ENCODE results near the gene TCHHL1. TPM values are rescaled to one million over a fixed set of nuclear protein-coding genes. Genes with fewer than 3 reads are reported as not detected.
A peak's percentile ranks its signal among the peaks of the same experiment; 100 is the strongest.

Gene TCHHL1
- total RNA-seq, 1 experiment from 2014 or later: not detected

GRCh38 chr1:152109998-152110294 lies 21.1 kb upstream of the TCHHL1 start:
- no CpG with 5 or more reads among the region's 15 CpGs for WGBS (ENCODE audit: extremely low coverage, insufficient read length, low lambda C conversion rate)
- no peak overlapping the region for H2AFZ ChIP-seq (ENCODE audit: low read length)
- Mint-ChIP-seq H3K4me1 (no peaks in the 10 kb centered on the region), H3K9me3 (peaks cover 12 to 17% of the 10 kb centered on the region in 2 experiments), H3K4me3 (no peak overlapping the region), H3K27ac (no peak overlapping the region), H3K36me3 (ENCODE audit: insufficient read depth in 1 of 3, low read depth in 3 of 3) (peaks cover 0 to 12% (median 3%) of the 10 kb centered on the region in 3 experiments; a peak in 4 of 7 replicates), H3K27me3 (ENCODE audit: low read depth) (peaks cover 4% of the 10 kb centered on the region)
- H4K8ac ChIP-seq (replicated peaks; ENCODE audit: insufficient read length, low read depth, low read length): no peak overlapping the region
- no peaks in the 10 kb centered on the region for H3K4me1 ChIP-seq (ENCODE audit: insufficient read depth, low read length)
- H3K18ac ChIP-seq (ENCODE audit: insufficient read length, low read depth, low read length): no peak overlapping the region
- no peaks in the 10 kb centered on the region for H3K9me3 ChIP-seq (ENCODE audit: control insufficient read depth, low read depth, low read length)
- H2BK15ac ChIP-seq (ENCODE audit: low read depth, low read length): no peak overlapping the region
- no peak overlapping the region for H4K91ac ChIP-seq (ENCODE audit: insufficient read length, low read depth, low read length)
- no peak overlapping the region for H2BK12ac ChIP-seq (ENCODE audit: insufficient read length, low read depth, low read length)
- H3K4ac ChIP-seq (ENCODE audit: low read depth, low read length): no peak overlapping the region
- no peak overlapping the region for H2AK5ac ChIP-seq (ENCODE audit: insufficient read length, low read length)
- no peak overlapping the region for H3K27ac ChIP-seq (ENCODE audit: insufficient read length, low read depth, low read length)
- H3K27me3 ChIP-seq (ENCODE audit: insufficient read depth, low read length): peaks cover 68% of the 10 kb centered on the region
- H3K23me2 ChIP-seq (ENCODE audit: insufficient read length, low read depth, low read length, poor library complexity, severe bottlenecking): peaks cover 3% of the 10 kb centered on the region
- no peak overlapping the region for H3K56ac ChIP-seq (ENCODE audit: insufficient read length, low read depth, low read length)
- no peak overlapping the region for H3T11ph ChIP-seq (ENCODE audit: low read length)
- no peaks in the 10 kb centered on the region for H3K79me2 ChIP-seq (ENCODE audit: insufficient read depth, low read length)
- no peak overlapping the region for H2BK20ac ChIP-seq (ENCODE audit: low read depth, low read length, poor library complexity, severe bottlenecking)
- no peak for DNase-seq
- no peak overlapping the region for H2BK5ac ChIP-seq (ENCODE audit: insufficient read length, low read length)
- H3K79me1 ChIP-seq (ENCODE audit: insufficient read depth, low read depth, low read length, poor library complexity, severe bottlenecking): no peaks in the 10 kb centered on the region
- no peaks in the 10 kb centered on the region for H4K20me1 ChIP-seq (ENCODE audit: control insufficient read depth, insufficient read depth, insufficient read length)
- H3K23ac ChIP-seq (ENCODE audit: insufficient read length, low read depth, low read length): no peak overlapping the region
- H3K4me2 ChIP-seq (ENCODE audit: insufficient read depth, insufficient read length, low read length): peak overlapping the region; percentile 18
- H3K14ac ChIP-seq (ENCODE audit: insufficient read depth, low read length): no peak overlapping the region
- H2BK120ac ChIP-seq (ENCODE audit: low read depth, low read length, poor library complexity, severe bottlenecking): no peak overlapping the region
- TF ChIP-seq CTCF (conservative IDR thresholded peaks at IDR 0.05): no peak
- no peak overlapping the region for H4K5ac ChIP-seq (ENCODE audit: insufficient read length, low read depth, low read length)
- no peak overlapping the region for H3K9ac ChIP-seq (ENCODE audit: extremely low read depth, insufficient read length, low read length)
